HepG2 (cell line): ENCODE measurements around the gene SMOC1. TPM values are rescaled to one million over a fixed set of nuclear protein-coding genes. Genes with fewer than 3 reads are reported as not detected.

ENCODE experiments used
- AGO1 ChIP-seq: fragments of 200-400 bp; formaldehyde crosslinking; IDR thresholded peaks from 2 replicates; pipeline ENCODE4 v1.6.1; 2017; ENCODE audit warnings: mild to moderate bottlenecking, low read depth, low read length, moderate library complexity; ENCODE audit not compliant: poor library complexity, severe bottlenecking
- ATM ChIP-seq: fragments of 450-650 bp; IDR thresholded peaks from 2 replicates; pipeline ENCODE4 v1.7.1; 2017; ENCODE audit warnings: mild to moderate bottlenecking, borderline replicate concordance
- CHCHD3 ChIP-seq: sonication (generic); formaldehyde crosslinking; IDR thresholded peaks from 2 replicates; pipeline ENCODE4 v1.8.0; 2022; ENCODE audit warnings: mild to moderate bottlenecking, missing genetic modification reagents, moderate library complexity
- ETV6 ChIP-seq: sonication (generic); formaldehyde crosslinking; conservative IDR thresholded peaks from 2 replicates; pipeline ENCODE4 v1.4.0; 2020; ENCODE audit warnings: missing genetic modification reagents
- FOSL1 ChIP-seq: sonication (generic); formaldehyde crosslinking; IDR thresholded peaks from 2 replicates; pipeline ENCODE4 v1.9.0; 2021; ENCODE audit warnings: missing genetic modification reagents, borderline replicate concordance
- FOXM1 ChIP-seq: sonication (generic); formaldehyde crosslinking; IDR thresholded peaks from 2 replicates; pipeline ENCODE4 v1.5.0; 2020; ENCODE audit warnings: missing genetic modification reagents
- KMT2B ChIP-seq: IDR thresholded peaks from 2 replicates; pipeline ENCODE4 v1.6.1; 2016; ENCODE audit warnings: missing genetic modification reagents, missing compliant biosample characterization
- PLRG1 ChIP-seq: fragments of 450-650 bp; conservative IDR thresholded peaks from 2 replicates; pipeline ENCODE4 v1.6.1; 2016
- POLR2AphosphoS5 ChIP-seq: IDR thresholded peaks from 2 replicates; pipeline ENCODE4 v1.6.1; 2012; ENCODE audit warnings: low read depth, low read length
- RARA ChIP-seq: IDR thresholded peaks from 2 replicates; pipeline ENCODE4 v1.6.1; 2016; ENCODE audit warnings: missing genetic modification reagents, missing compliant biosample characterization
- TCF12 ChIP-seq, 2 experiments: fragments of 450-650 bp in 1 of 2; sonication (generic) in 1 of 2; formaldehyde crosslinking in 1 of 2; IDR thresholded peaks; 2 replicates each; pipeline versions ENCODE4 v1.6.1 to v1.8.0; 2017 to 2022; ENCODE audit warnings: antibody characterized with exemption in 1 of 2, mild to moderate bottlenecking in 1 of 2, missing genetic modification reagents in 1 of 2, moderate library complexity in 1 of 2
- ZFP41 ChIP-seq: sonication (generic); formaldehyde crosslinking; IDR thresholded peaks from 2 replicates; pipeline ENCODE4 v1.4.0; 2020; ENCODE audit warnings: mild to moderate bottlenecking, missing genetic modification reagents, borderline replicate concordance
- ZMYM3 ChIP-seq: sonication (generic); formaldehyde crosslinking; IDR thresholded peaks from 2 replicates; pipeline ENCODE4 v1.5.1; 2020; ENCODE audit warnings: mild to moderate bottlenecking, missing genetic modification reagents
- ZNF136 ChIP-seq: sonication (generic); formaldehyde crosslinking; IDR thresholded peaks from 2 replicates; pipeline ENCODE4 v1.8.1; 2022; ENCODE audit warnings: low read depth, mild to moderate bottlenecking, moderate library complexity, missing genetic modification reagents
- ZNF260 ChIP-seq: sonication (generic); formaldehyde crosslinking; IDR thresholded peaks from 2 replicates; pipeline ENCODE4 v1.4.0; 2020; ENCODE audit warnings: missing genetic modification reagents, low read depth, mild to moderate bottlenecking, borderline replicate concordance
- ZNF549 ChIP-seq: sonication (generic); formaldehyde crosslinking; IDR thresholded peaks from 2 replicates; pipeline ENCODE4 v1.5.0; 2020; ENCODE audit warnings: missing genetic modification reagents
- ZNF598 ChIP-seq: sonication (generic); formaldehyde crosslinking; IDR thresholded peaks from 2 replicates; pipeline ENCODE4 v1.5.1; 2020; ENCODE audit warnings: mild to moderate bottlenecking, missing genetic modification reagents, borderline replicate concordance
- ZNF713 ChIP-seq: sonication (generic); formaldehyde crosslinking; IDR thresholded peaks from 2 replicates; pipeline ENCODE4 v1.4.0; 2020; ENCODE audit warnings: mild to moderate bottlenecking, missing genetic modification reagents
- ZNF747 ChIP-seq: sonication (generic); formaldehyde crosslinking; IDR thresholded peaks from 2 replicates; pipeline ENCODE4 v1.8.1; 2023; ENCODE audit warnings: missing genetic modification reagents, mild to moderate bottlenecking, borderline replicate concordance
- ZSCAN31 ChIP-seq: sonication (generic); formaldehyde crosslinking; IDR thresholded peaks from 2 replicates; pipeline ENCODE4 v1.5.0; 2020; ENCODE audit warnings: low read depth, mild to moderate bottlenecking, missing genetic modification reagents
- polyA plus RNA-seq, 8 experiments: library from polyadenylated mRNA; depleted of rRNA in 3 of 8; stranded (reverse) in 7 of 8; unstranded in 1 of 8; fragments of >200 nt; fragmentation: Illumina TruSeq in 4 of 8; extraction: Trizol in 4 of 8; gene quantifications; 2 replicates each; pipeline versions ENCODE4 v1.2.1 to v1.2.3, GENCODE V29; 2011 to 2016; ENCODE audit warnings: low read depth in 4 of 8, missing spikeins in 1 of 8, mixed read lengths in 1 of 8; ENCODE audit not compliant: insufficient read depth in 1 of 8
- total RNA-seq, 5 experiments: library from RNA; depleted of rRNA; stranded (reverse); fragments of >200 nt; fragmentation: Illumina TruSeq; extraction: Trizol; gene quantifications; 2 replicates each; pipeline ENCODE4 v1.2.3, GENCODE V29; 2016; ENCODE audit warnings: low read depth in 1 of 5
- TF ChIP-seq, protein P1 (sequence below): sonication (generic); formaldehyde crosslinking; IDR thresholded peaks from 2 replicates; pipeline ENCODE4 v1.4.0; 2020; ENCODE audit warnings: missing genetic modification reagents
- TF ChIP-seq, protein P2 (sequence below): IDR thresholded peaks from 2 replicates; pipeline ENCODE4 v1.6.1; 2016; ENCODE audit warnings: missing genetic modification reagents, missing compliant biosample characterization
- TF ChIP-seq, protein P3 (sequence below): IDR thresholded peaks from 2 replicates; pipeline ENCODE4 v1.6.1; 2016
- TF ChIP-seq, protein P4 (sequence below): IDR thresholded peaks from 2 replicates; pipeline ENCODE4 v1.6.1; 2018; ENCODE audit warnings: missing genetic modification reagents

The SMOC1 gene
- total and polyA plus RNA-seq, 2 of the 13 experiments (the other 11 are each of a cell fraction or from before 2014, with no cell fraction given), result 17.8 to 35.6 TPM

DNA sequence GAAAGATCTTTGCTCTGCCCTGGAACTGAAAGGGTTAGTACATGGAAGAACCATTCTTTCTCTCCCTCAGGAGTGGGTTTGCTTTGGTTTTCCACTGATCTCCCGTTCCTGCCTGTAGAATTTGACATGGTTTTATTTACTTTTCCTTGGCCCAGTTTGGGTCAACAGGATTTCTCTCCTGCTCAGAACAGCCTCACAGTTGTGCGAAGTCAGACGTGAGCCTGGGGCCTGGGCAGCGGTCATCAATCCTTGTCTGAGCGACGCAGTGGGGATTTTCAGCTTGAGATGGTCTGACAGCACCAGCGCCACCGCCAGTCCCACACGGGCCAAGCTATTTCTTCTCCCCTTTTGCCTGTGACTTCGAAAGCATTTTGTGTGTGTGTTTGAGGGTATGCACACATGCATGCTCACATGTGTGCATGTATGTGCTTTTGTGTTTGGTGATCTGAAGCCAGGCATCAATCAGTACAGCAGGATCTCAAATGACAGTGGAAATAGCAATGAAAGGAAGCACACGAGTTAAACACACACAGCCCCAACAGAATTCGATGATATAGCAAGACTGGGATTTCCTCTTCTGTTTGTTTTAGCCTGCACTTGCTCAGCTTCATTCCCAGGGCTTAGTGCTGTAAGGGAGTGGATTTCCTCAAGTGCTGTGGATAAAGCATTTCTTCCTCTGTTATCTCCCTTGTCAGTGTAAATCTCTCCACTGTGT, 58.3 kb downstream of the SMOC1 start (continued):
- no peak for TF ChIP-seq TCF12 (IDR thresholded peaks at IDR 0.05)
- no peak for TF ChIP-seq TCF12 (CRISPR knock-in tag; IDR thresholded peaks at IDR 0.05)
- no peak for TF ChIP-seq ZNF549 (CRISPR knock-in tag)
- no peak for TF ChIP-seq ZNF260 (CRISPR knock-in tag)
- TF ChIP-seq, protein P1, sequence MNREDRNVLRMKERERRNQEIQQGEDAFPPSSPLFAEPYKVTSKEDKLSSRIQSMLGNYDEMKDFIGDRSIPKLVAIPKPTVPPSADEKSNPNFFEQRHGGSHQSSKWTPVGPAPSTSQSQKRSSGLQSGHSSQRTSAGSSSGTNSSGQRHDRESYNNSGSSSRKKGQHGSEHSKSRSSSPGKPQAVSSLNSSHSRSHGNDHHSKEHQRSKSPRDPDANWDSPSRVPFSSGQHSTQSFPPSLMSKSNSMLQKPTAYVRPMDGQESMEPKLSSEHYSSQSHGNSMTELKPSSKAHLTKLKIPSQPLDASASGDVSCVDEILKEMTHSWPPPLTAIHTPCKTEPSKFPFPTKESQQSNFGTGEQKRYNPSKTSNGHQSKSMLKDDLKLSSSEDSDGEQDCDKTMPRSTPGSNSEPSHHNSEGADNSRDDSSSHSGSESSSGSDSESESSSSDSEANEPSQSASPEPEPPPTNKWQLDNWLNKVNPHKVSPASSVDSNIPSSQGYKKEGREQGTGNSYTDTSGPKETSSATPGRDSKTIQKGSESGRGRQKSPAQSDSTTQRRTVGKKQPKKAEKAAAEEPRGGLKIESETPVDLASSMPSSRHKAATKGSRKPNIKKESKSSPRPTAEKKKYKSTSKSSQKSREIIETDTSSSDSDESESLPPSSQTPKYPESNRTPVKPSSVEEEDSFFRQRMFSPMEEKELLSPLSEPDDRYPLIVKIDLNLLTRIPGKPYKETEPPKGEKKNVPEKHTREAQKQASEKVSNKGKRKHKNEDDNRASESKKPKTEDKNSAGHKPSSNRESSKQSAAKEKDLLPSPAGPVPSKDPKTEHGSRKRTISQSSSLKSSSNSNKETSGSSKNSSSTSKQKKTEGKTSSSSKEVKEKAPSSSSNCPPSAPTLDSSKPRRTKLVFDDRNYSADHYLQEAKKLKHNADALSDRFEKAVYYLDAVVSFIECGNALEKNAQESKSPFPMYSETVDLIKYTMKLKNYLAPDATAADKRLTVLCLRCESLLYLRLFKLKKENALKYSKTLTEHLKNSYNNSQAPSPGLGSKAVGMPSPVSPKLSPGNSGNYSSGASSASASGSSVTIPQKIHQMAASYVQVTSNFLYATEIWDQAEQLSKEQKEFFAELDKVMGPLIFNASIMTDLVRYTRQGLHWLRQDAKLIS (CRISPR knock-in tag), result no peak
- TF ChIP-seq ZNF713 (CRISPR knock-in tag), result no peak
- no peak for TF ChIP-seq ZMYM3 (CRISPR knock-in tag)
- TF ChIP-seq, protein P2, sequence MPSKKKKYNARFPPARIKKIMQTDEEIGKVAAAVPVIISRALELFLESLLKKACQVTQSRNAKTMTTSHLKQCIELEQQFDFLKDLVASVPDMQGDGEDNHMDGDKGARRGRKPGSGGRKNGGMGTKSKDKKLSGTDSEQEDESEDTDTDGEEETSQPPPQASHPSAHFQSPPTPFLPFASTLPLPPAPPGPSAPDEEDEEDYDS (CRISPR knock-in tag), result peak; percentile 45; the same call in 1 of the 2 replicates
- TF ChIP-seq, protein P3, sequence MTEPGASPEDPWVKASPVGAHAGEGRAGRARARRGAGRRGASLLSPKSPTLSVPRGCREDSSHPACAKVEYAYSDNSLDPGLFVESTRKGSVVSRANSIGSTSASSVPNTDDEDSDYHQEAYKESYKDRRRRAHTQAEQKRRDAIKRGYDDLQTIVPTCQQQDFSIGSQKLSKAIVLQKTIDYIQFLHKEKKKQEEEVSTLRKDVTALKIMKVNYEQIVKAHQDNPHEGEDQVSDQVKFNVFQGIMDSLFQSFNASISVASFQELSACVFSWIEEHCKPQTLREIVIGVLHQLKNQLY (CRISPR knock-in tag), result no peak
- TF ChIP-seq FOXM1, result no peak
- TF ChIP-seq POLR2AphosphoS5, result no peak
- TF ChIP-seq ZNF136, result no peak
- TF ChIP-seq ATM, result no peak
- no peak for TF ChIP-seq ZSCAN31 (CRISPR knock-in tag)
- no peak for TF ChIP-seq ZFP41 (CRISPR knock-in tag)
- TF ChIP-seq FOSL1 (CRISPR knock-in tag), result no peak
- TF ChIP-seq PLRG1, result no peak
- TF ChIP-seq RARA (CRISPR knock-in tag), result no peak
- TF ChIP-seq, protein P4, sequence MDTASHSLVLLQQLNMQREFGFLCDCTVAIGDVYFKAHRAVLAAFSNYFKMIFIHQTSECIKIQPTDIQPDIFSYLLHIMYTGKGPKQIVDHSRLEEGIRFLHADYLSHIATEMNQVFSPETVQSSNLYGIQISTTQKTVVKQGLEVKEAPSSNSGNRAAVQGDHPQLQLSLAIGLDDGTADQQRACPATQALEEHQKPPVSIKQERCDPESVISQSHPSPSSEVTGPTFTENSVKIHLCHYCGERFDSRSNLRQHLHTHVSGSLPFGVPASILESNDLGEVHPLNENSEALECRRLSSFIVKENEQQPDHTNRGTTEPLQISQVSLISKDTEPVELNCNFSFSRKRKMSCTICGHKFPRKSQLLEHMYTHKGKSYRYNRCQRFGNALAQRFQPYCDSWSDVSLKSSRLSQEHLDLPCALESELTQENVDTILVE (CRISPR knock-in tag), result no peak
- TF ChIP-seq CHCHD3, result no peak
- TF ChIP-seq ZNF598 (CRISPR knock-in tag), result no peak
- no peak for TF ChIP-seq AGO1
- 0 out of 2 replicates have a peak, but pooled peaks have one; percentile 28 for TF ChIP-seq KMT2B (CRISPR knock-in tag)
- no peak for TF ChIP-seq ZNF747
- no peak for TF ChIP-seq ETV6 (CRISPR knock-in tag)
